Adrenal gland (tissue), 12 donors: ENCODE data around the gene TRMO. TPM values are rescaled to one million over a fixed set of nuclear protein-coding genes. Genes with fewer than 3 reads are reported as not detected.

Experiments used
- DNase-seq, 7 donors: peaks; one replicate each; pipeline ENCODE4 v3.0.0-alpha.2; 2019 to 2020
- H3K27ac ChIP-seq, 5 donors: fragments of 200-600 bp; sonication (generic) in 4 of 5; 1 replicate in 3 of 5; 2 replicates in 2 of 5; pipeline versions ENCODE4 v1.5.1 to v1.8.0; 2016 to 2020; ENCODE audit warnings: mild to moderate bottlenecking in 1 of 5
- H3K27me3 ChIP-seq: fragments of 200-600 bp; 2 replicates; pipeline ENCODE4 v1.8.0; 2021
- H3K36me3 ChIP-seq, 2 donors: fragments of 200-600 bp; replicated peaks in 1 of 2; 1 replicate in 1 of 2; 2 replicates in 1 of 2; pipeline versions ENCODE4 v1.5.1 to v1.8.0; 2018 to 2022
- H3K4me1 ChIP-seq, 2 donors: fragments of 200-600 bp; replicated peaks in 1 of 2; 1 replicate in 1 of 2; 2 replicates in 1 of 2; pipeline versions ENCODE4 v1.5.1 to v1.8.0; 2018 to 2021
- H3K4me3 ChIP-seq, 4 donors: fragments of 200-600 bp; sonication (generic) in 3 of 4; one replicate each; pipeline ENCODE4 v1.5.1; 2016 to 2018
- H3K9me3 ChIP-seq, 3 donors: fragments of 200-600 bp; sonication (generic) in 1 of 3; replicated peaks in 1 of 3; 1 replicate in 2 of 3; 2 replicates in 1 of 3; pipeline versions ENCODE4 v1.5.1 to v1.8.0; 2016 to 2021
- POLR2A ChIP-seq, 2 donors: fragments of 450-650 bp; IDR thresholded peaks; one replicate each; pipeline ENCODE4 v1.6.1; 2017; ENCODE audit warnings: antibody characterized with exemption in 2 of 2, mild to moderate bottlenecking in 2 of 2, moderate library complexity in 1 of 2
- WGBS, 4 donors: extraction: QIAGEN DNeasy Blood & Tissue Kit in 2 of 4; methylation state at CpG; one replicate each; pipeline versions ENCODE4 v1.1.5 to v1.1.7; 2013 to 2017; 5-methylcytosine and 5-hydroxymethylcytosine counted together
- intact Hi-C, 2 donors: fragments of 100-400 bp; cut with DNase I; formaldehyde crosslinking; loops; one replicate each; pipeline versions ENCODE4 v1.14.1 to v1.15.0; 2022 to 2023
- polyA plus RNA-seq, 3 donors: library from polyadenylated mRNA; stranded (reverse); fragments of 200-250 nt in 2 of 3; fragments of 350-450 nt in 1 of 3; fragmentation: Illumina TruSeq in 1 of 3; extraction: RNeasy Lipid Tissue Mini Kit (QIAGEN cat#74804) in 1 of 3; gene quantifications; one replicate each; pipeline ENCODE4 v1.2.3, GENCODE V29; 2013 to 2014
- total RNA-seq, 9 donors: library from RNA; depleted of rRNA in 4 of 9; stranded (reverse); fragments of >200 nt in 4 of 9; fragments of 120-200 nt in 1 of 9; fragmentation: NEBNext Ultra II Directional in 1 of 9; extraction: Animal tissue kit (Norgen Biotek cat#: 25700) in 1 of 9; gene quantifications; one replicate each; pipeline versions ENCODE4 v1.1.0 to v1.2.4, GENCODE V29; 2013 to 2023
- TF ChIP-seq, protein P1 (sequence below), 6 experiments: fragments of 450-650 bp in 4 of 6; fragments of 200-600 bp in 2 of 6; sonication (generic) in 1 of 6; IDR thresholded peaks; 1 replicate in 5 of 6; 2 replicates in 1 of 6; pipeline versions ENCODE4 v1.5.1 to v1.8.0; 2016 to 2021; ENCODE audit warnings: antibody characterized with exemption in 6 of 6, mild to moderate bottlenecking in 2 of 6, moderate library complexity in 1 of 6
- donor health status: healthy with polysubstance abuse.
- donor health status: Bipolar disorder and iron deficiency.
- donor health status: DM: yes; HTN: yes; CAD: no.
- donor health status: DM: no; HTN: no; CAD: no.
- donor health status: DM: no; HTN: no; CAD: no.
- donor health status: DM: yes; HTN: yes; CAD: no.

Gene TRMO
- total and polyA plus RNA-seq, 12 donors, result 7.8 to 40.4 (median 17.1) TPM

DNA sequence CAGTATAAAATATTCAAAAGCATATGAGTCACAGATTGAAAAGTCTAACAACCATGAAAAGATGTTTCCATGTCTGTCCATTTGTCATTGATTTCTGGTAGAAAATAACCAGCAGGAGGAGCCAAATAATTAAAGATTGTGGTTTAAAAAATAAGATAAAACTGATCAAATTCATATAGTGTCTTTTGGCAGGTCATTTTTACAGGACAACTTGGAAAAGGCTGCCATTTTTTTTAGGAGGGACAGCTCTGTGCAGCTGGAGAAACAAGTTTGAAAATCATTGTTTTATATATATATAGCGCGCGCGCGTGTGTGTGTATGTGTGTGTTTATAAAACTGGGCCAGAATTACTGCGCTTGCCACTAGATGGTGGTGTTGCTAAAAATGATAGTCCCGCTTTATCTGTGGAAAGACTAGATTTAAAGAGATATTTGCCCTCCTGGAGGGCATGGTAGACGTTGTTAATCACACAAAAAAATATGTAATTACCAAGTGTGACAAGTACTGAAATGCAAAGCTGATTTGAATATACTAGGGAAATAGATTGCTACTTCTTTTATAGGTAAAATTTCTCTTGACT lies 1.3 kb upstream of the TRMO start:
- Histone ChIP-seq H3K9me3 (no peaks in the 10 kb centered on the region), H3K4me3 (peak overlapping the region in 1 of 4 donors; percentile 9), H3K36me3 (no peaks in the 10 kb centered on the region), H3K27ac (peak overlapping the region in 3 of 5 donors; percentile 7 to 99 (median 95)), H3K27me3 (no peaks in the 10 kb centered on the region), H3K4me1 (peaks cover 3 to 28% of the 10 kb centered on the region in 2 donors)
- TF ChIP-seq, protein P1, sequence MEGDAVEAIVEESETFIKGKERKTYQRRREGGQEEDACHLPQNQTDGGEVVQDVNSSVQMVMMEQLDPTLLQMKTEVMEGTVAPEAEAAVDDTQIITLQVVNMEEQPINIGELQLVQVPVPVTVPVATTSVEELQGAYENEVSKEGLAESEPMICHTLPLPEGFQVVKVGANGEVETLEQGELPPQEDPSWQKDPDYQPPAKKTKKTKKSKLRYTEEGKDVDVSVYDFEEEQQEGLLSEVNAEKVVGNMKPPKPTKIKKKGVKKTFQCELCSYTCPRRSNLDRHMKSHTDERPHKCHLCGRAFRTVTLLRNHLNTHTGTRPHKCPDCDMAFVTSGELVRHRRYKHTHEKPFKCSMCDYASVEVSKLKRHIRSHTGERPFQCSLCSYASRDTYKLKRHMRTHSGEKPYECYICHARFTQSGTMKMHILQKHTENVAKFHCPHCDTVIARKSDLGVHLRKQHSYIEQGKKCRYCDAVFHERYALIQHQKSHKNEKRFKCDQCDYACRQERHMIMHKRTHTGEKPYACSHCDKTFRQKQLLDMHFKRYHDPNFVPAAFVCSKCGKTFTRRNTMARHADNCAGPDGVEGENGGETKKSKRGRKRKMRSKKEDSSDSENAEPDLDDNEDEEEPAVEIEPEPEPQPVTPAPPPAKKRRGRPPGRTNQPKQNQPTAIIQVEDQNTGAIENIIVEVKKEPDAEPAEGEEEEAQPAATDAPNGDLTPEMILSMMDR (IDR thresholded peaks at IDR 0.05), result peak; percentile 63 to 96 (median 80)
- TF ChIP-seq POLR2A (IDR thresholded peaks at IDR 0.05), result no peak
- 0 to 1% (median 0%) methylated on average over 8 of the region's 8 CpGs for WGBS, 4 donors
- peak; percentile 74 to 95 (median 81) for DNase-seq
- intact Hi-C loops, result loop anchor here (2.0 to 10.0 kb wide), 2 partner anchors 111 kb away; no protein-coding TSS in a partner anchor

DNA sequence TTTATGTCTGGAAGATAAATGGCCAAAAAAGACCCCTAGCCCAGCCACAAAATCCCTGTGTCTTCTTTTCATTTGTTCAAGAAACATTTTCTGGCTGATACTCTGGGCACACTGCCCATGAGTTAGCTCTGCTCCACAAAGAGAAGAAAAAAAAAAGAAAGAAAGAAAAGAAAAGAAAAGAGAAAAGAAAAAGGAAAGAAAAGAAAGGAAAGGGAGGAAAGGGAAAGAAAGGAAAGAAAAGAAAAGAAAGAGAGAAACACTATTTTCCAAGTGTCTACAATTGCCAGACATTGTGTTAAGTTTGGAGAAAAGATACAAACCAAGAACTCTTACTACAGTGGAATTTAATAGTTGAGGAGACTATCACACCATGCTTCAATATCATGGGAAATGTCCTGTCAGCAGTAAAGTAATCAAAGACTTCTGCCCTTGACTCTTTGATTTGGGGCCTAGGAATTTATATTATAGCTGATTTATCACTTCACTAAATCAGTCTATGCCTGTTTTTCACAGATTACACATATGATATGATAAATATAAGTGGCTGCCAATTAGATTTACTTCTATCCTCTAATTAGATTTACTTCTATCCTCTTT lies 3.0 kb downstream of the TRMO start:
- H3K4me1 ChIP-seq, result peaks cover 3 to 31% of the 10 kb centered on the region in 2 donors
- H3K4me3 ChIP-seq, result no peak overlapping the region
- H3K36me3 ChIP-seq, result peaks cover 0 to 8% of the 10 kb centered on the region in 2 donors
- no peak overlapping the region for H3K27ac ChIP-seq
- TF ChIP-seq, protein P1 (IDR thresholded peaks at IDR 0.05), result no peak
- no peak for TF ChIP-seq POLR2A (IDR thresholded peaks at IDR 0.05)
- H3K9me3 ChIP-seq, result no peaks in the 10 kb centered on the region
- no peaks in the 10 kb centered on the region for H3K27me3 ChIP-seq
- intact Hi-C loops, result no loop called here
- peak in 1 of 7 donors; percentile 23 for DNase-seq

DNA sequence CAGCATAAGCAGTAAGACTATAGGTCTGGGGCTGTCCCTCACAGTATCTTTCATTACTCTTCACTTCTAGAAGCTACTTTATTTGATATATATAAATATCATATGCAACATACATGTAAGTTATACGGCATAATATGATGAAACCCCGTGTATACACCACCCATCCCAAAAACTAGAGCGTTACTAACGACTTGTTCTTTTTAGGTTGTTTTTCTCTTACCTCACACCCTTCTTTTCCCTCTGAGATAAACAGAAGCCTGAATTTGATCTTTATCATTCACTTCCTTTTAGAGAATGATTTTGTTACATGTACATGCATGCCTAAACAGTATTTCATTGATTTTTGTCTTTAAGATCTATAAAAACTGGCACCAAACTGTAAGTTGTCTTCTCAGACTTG lies 3.7 kb downstream of the TRMO start:
- TF ChIP-seq POLR2A (IDR thresholded peaks at IDR 0.05), result no peak
- TF ChIP-seq, protein P1 (IDR thresholded peaks at IDR 0.05), result no peak
- peaks cover 3 to 30% of the 10 kb centered on the region in 2 donors for H3K4me1 ChIP-seq
- 77 to 86% (median 83%) methylated on average over 4 of the region's 4 CpGs for WGBS, 4 donors
- H3K27me3 ChIP-seq, result no peaks in the 10 kb centered on the region
- intact Hi-C loops, result no loop called here
- H3K9me3 ChIP-seq, result no peaks in the 10 kb centered on the region
- DNase-seq, result no peak
- no peak overlapping the region for H3K4me3 ChIP-seq
- H3K36me3 ChIP-seq, result peaks cover 0 to 8% of the 10 kb centered on the region in 2 donors
- no peak overlapping the region for H3K27ac ChIP-seq

DNA sequence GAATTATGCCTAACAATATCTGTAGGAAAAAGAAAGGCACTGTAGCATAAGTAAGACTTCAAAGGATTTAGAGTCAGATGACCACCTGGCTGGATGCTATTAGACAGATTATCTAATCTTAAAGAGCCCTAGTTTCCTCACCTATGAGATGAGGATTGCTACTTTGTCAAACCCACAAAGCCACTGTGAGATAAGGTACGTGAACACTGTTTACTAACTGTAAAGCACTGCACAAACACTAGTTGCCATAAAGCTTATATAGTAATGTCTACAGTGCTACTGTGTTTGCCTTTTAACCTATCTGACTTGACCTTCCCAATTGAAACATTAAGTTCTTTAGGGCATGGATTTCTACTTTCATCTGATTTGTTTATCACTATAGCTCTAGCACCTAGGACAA lies 10.3 kb downstream of the TRMO start:
- peaks cover 7 to 11% of the 10 kb centered on the region in 2 donors for H3K4me1 ChIP-seq
- WGBS, 4 donors, result 86 to 97% (median 91%) methylated on average over 1 of the region's 1 CpG
- intact Hi-C loops, result no loop called here
- no peak overlapping the region for H3K4me3 ChIP-seq
- H3K36me3 ChIP-seq, result peaks cover 0 to 52% of the 10 kb centered on the region in 2 donors
- TF ChIP-seq POLR2A (IDR thresholded peaks at IDR 0.05), result no peak
- TF ChIP-seq, protein P1 (IDR thresholded peaks at IDR 0.05), result no peak
- no peak for DNase-seq
- no peaks in the 10 kb centered on the region for H3K27me3 ChIP-seq
- peak overlapping the region in 1 of 5 donors; percentile 55 for H3K27ac ChIP-seq
- H3K9me3 ChIP-seq, result no peaks in the 10 kb centered on the region
